ENCODE measurements around the gene SLC45A3. TPM values are rescaled to one million over a fixed set of nuclear protein-coding genes. Genes with fewer than 3 reads are reported as not detected.

Gene SLC45A3
- total and polyA plus RNA-seq, 2 experiments from 2014 or later, result 3.8 to 10.4 TPM

DNA sequence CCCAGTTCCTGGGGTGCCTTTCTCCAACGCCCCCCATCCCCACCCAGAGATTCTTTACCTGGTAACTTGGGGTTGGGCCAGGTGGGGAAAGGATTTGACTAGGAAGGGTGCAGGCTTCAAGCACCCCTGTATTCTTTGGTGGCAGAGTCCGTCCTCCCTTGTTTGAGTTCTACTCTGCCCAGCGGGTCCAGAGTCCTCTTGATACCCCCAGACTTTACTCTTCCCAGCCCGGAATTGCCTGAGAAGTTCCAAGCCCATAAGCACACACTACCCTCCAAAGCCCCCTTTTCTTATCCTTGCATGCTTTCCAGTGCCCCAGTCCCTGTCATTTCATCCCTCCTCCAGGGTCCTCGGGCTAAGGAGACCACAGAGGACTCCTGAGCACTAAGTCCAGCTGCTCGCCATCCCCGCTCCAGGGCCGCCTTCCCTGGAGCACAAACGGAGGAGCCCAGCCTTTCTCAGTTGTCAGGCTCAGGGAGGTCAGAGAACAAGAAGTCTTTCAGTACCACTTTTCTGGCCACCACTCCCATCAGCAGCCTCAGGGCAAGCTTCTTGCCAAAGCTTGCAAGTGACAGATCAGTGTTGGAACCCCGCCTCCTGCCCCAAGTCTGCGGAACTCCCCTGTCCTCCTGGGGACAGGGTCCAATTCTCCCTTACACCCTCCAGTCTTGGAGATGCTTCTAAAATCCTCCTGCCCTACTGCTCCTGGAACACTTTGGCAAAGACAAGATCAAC is 12.2 kb downstream of the SLC45A3 start:
- H3K4me1 ChIP-seq (ENCODE audit: low read depth), result peaks cover 28% of the 10 kb centered on the region
- no peak for DNase-seq (ENCODE audit: low read depth in 1 of 2, low spot score in 1 of 2)
- no peaks in the 10 kb centered on the region for H3K27me3 ChIP-seq
- H3K4me3 ChIP-seq, result no peak overlapping the region
- TF ChIP-seq, protein P1, sequence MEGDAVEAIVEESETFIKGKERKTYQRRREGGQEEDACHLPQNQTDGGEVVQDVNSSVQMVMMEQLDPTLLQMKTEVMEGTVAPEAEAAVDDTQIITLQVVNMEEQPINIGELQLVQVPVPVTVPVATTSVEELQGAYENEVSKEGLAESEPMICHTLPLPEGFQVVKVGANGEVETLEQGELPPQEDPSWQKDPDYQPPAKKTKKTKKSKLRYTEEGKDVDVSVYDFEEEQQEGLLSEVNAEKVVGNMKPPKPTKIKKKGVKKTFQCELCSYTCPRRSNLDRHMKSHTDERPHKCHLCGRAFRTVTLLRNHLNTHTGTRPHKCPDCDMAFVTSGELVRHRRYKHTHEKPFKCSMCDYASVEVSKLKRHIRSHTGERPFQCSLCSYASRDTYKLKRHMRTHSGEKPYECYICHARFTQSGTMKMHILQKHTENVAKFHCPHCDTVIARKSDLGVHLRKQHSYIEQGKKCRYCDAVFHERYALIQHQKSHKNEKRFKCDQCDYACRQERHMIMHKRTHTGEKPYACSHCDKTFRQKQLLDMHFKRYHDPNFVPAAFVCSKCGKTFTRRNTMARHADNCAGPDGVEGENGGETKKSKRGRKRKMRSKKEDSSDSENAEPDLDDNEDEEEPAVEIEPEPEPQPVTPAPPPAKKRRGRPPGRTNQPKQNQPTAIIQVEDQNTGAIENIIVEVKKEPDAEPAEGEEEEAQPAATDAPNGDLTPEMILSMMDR (IDR thresholded peaks at IDR 0.05; ENCODE audit: low read depth, low read length), result no peak
- no peaks in the 10 kb centered on the region for H3K9me3 ChIP-seq (ENCODE audit: low read depth)
- H3K36me3 ChIP-seq, result no peaks in the 10 kb centered on the region
- H3K27ac ChIP-seq, result no peak overlapping the region

DNA sequence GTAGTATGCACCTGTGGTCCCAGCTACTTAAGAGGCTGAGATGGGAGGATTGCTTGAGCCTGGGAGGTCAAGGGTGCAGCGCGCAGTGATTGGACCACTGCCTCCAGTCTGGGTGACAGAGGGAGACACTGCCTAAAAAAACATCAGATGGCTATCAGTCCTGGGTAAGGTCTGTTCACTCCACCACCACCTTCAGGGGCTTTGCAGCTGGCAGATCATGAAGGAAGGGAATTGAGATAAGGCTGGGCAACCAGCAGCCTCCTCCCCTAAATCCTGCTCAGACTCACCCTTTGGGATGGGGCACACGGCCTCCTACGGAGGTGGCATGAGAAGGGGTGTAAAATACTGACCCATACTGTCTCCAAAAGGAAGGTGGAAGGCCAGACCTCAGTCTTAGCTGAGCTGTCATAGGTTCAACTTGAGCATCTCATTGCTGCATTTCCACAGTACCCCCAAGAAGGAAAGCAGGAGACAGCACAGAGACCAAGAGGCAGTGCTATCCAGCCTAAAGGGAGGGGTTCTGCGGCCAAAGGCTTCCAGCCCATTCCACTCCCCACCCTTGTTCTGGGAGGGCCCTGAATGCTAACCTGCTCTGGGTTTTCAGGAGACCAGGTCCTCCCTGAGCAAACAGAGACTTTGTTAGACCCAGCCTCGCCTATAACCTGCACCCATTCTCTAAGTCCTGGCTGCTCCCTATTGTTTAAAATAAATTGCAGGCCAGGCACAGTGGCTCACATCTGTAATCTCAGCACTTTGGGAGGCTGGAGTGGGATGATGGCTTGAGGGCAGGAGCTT is 13.7 kb downstream of the SLC45A3 start:
- peaks cover 24% of the 10 kb centered on the region for H3K4me1 ChIP-seq (ENCODE audit: low read depth)
- H3K9me3 ChIP-seq (ENCODE audit: low read depth), result no peaks in the 10 kb centered on the region
- DNase-seq (ENCODE audit: low read depth in 1 of 2, low spot score in 1 of 2), result no peak
- H3K27ac ChIP-seq, result no peak overlapping the region
- no peaks in the 10 kb centered on the region for H3K27me3 ChIP-seq
- H3K4me3 ChIP-seq, result no peak overlapping the region
- TF ChIP-seq, protein P1 (IDR thresholded peaks at IDR 0.05; ENCODE audit: low read depth, low read length), result no peak
- no peaks in the 10 kb centered on the region for H3K36me3 ChIP-seq

DNA sequence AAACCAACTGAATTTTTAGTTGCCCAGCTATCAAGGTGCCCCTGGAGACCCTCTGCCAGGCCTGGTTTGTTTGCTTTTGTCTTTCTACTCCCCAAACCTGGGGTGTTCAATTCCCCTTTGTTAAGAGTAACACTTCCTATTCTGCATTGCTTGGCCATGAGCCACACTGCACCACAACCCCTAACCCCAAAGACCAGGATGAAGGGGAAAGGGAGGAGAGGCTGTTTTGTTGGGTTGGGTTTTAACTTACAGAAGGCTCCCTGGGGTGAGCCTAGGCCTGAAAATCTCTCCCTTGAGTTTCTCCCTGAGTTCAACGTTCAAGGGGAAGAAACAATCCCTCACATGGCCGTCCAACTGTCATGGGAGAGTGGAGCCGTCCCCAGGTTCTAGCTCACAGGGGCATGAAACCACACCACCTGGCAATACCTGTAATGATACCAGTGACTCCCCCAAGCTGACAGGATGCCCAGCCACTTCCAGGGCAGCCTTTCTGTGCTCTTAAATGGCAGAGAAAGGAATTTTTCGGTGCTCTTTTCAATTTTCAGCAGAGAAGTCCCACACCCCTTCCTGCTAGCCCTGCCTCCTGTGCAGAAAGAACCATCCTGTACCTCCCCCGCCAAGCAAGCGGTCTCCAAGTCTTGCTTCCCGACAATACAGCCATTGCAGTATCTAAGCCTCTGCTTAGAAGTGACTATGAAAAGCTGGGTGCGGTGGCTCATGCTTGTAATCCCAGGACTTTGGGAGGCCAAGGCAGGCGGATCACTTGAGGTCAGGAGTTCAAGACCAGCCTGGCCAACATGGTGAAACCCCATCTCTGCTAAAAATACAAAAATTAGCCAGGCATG is 14.9 kb downstream of the SLC45A3 start:
- no peak for DNase-seq (ENCODE audit: low read depth in 1 of 2, low spot score in 1 of 2)
- Histone ChIP-seq H3K27ac (no peak overlapping the region), H3K27me3 (no peaks in the 10 kb centered on the region), H3K4me1 (ENCODE audit: low read depth) (peaks cover 15% of the 10 kb centered on the region), H3K9me3 (ENCODE audit: low read depth) (no peaks in the 10 kb centered on the region), H3K36me3 (no peaks in the 10 kb centered on the region), H3K4me3 (no peak overlapping the region)
- TF ChIP-seq, protein P1 (IDR thresholded peaks at IDR 0.05; ENCODE audit: low read depth, low read length), result no peak

DNA sequence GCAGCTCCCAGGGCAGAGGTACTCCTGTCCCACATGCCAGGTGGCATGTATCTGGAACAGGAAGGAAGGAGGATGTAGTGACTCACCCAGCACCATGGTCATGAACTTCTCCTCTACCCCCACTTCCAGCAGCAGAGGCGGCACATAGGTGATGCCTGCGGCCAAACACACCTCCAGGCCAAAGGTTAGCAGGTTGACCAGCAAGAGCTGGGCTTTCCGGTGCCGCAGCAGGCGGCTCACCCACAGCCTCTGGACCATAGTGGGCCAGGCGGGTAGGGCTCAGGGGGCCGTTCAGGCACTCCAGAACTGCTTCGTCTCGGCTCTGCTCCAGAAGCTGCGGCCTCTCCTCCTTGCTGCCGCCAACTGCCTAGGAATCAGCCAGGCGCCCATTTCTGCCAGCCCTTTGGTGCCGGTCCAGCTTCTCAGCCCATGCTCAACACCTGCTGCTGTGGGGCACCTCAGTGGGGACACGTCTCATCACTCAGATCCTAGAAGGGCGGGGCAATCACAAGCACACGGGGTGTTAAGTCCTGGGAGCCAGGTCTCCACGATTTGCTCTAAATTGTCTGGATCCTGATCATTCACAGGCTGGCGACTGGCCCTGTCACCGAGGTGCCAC is 15.8 kb downstream of the SLC45A3 start:
- H3K4me3 ChIP-seq, result no peak overlapping the region
- DNase-seq (ENCODE audit: low read depth in 1 of 2, low spot score in 1 of 2), result no peak
- no peaks in the 10 kb centered on the region for H3K9me3 ChIP-seq (ENCODE audit: low read depth)
- H3K36me3 ChIP-seq, result no peaks in the 10 kb centered on the region
- TF ChIP-seq, protein P1 (IDR thresholded peaks at IDR 0.05; ENCODE audit: low read depth, low read length), result no peak
- peaks cover 6% of the 10 kb centered on the region for H3K4me1 ChIP-seq (ENCODE audit: low read depth)
- H3K27me3 ChIP-seq, result no peaks in the 10 kb centered on the region
- H3K27ac ChIP-seq, result no peak overlapping the region
